Activated CD8-positive, alpha-beta memory T cell treated with anti-CD3 and anti-CD28 coated beads for 4 hours (primary cell): Measurements from ENCODE around the gene ING3.

Experiments
- DNase-seq, 2 donors: peaks; one replicate each; pipeline ENCODE4 v3.0.0-alpha.2; 2020; ENCODE audit warnings: low read depth in 2 of 2

The ING3 gene

GRCh38 chr7:120989257-120990220 lies 39.0 kb downstream of the ING3 start:
- DNase-seq, result no peak

- DNase-seq, result no peak
Observed at GRCh38 chr7:120990468-120991118, 40.0 kb downstream of the ING3 start.

DNA sequence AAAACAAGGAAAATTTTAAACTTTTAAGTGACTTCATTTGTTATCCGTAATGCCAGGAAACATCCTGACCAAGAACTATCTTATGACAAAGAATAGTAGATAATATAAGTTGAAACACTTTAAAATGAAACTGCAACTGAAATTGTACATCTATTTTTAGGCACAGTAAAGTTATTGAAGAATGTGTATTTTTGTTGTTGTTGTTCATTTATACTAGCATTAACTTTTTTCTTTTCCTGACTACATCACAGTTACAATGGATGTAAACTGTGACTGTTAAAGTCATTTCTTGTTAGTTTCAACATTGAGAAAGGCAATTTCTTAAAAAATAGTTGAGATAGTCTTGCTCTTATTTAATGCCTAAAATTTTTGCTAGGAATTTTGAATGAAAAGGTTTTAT lies 40.6 kb downstream of the ING3 start:
- DNase-seq, result no peak

GRCh38 chr7:120991581-120991980 lies 41.0 kb downstream of the ING3 start:
- DNase-seq, result no peak

DNA sequence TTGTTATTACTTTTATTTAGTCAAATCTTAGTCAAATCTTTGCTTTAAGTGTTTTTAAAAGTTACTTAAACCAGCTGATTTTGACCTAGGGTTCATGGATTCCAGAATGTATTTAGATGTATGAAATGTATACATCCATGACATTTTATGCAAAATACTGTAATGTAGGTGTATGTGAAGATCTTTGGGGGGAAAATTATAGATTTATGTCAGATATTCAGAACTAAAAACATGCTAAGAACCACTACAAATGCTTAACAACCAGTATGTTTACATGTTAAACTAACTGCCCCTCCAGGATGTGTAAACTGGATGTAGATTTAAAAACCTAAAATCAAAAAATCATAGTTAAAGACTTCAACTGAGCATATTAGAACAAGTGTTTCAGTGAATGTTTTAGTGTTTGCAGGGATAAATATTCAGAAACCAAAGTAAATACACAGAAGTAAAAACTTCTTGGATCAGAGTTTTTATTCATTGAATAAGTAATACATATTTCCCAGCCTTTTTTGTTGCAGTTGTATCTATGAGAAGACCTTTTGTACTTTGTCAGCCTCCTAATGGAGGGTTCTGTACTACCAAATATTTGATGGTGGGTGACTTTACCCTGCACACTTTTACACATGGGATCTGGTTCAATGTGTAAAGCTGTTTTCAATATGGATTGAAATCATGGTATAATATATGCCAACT lies 41.8 kb downstream of the ING3 start:
- no peak for DNase-seq

DNA sequence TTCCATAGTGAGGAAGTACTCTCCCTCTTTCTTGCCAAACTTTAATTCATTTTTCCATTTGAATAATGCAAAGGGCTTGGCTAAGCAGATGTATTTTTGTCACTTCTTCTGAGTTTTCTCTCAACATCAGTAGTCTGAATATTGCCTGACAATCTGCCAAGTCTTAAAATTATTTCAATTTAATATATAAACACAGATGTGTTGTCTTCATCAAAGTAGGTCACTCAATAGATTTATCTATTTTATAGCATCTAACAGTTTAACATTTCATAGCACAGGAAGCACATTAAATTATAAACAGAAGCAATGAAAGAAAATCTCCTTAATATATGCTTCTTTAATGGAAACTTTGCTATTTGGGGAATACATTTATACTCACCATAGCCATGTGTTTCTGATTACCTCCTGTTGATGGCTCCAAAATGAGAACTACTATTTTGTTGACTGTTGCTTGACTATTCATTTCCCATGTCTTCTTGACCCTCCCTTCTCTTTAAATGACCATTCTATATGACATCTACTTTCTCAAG lies 42.5 kb downstream of the ING3 start:
- no peak for DNase-seq

GRCh38 chr7:120993553-120994191 lies 43.1 kb downstream of the ING3 start:
- DNase-seq, result no peak

GRCh38 chr7:120994512-120995410 lies 44.2 kb downstream of the ING3 start:
- no peak for DNase-seq

DNA sequence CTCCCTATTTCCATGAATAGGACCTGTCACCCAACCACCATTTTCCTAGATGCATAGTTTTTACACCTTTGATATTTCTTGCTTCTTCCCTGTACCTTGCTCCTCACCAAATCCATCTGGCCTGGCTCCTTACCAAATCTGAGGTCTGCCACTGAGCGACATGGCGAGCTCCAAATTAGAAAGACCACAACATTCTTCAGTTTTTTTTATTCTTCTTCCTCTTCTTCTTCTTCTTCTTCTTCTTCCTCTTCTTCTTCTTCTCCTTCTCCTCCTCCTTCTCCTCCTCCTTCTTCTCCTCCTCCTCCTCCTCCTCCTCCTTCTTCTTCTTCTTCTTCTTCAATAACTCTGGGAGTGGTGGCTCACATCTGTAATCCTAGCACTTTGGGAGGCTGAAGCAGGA lies 45.1 kb downstream of the ING3 start:
- DNase-seq, result no peak

DNA sequence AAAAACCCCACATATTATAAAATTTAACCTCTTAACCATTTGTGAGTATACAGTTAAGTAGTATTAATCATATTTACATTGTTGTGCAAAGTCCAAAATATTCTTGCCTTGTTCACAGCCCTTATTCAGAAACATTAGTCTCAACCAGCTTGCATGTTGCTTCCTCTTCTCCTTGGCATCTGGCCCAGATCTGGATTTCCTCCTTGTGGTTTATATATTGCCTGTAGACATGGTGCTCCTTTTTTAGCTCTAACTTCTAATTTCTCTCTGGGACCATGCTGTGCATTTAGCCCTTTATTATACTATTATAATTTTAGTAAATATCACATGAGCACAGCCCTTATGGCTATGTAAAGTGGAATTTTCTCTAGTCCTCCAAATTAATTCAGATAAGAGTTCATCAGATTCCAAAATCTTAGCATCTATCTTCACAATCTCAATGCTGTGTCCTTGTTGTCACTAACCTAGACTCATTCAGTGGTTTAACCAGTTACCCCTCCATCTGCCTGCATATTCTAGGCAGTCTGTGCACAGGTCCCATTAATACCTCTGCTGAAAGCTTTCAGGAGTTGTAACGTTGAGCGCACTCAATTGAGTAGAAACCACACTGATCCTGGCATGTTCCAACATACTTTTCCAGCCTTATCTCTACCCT lies 45.9 kb downstream of the ING3 start:
- no peak for DNase-seq

GRCh38 chr7:120996988-120997345 lies 46.4 kb downstream of the ING3 start:
- no peak for DNase-seq

GRCh38 chr7:120997882-120998474 lies 47.4 kb downstream of the ING3 start:
- DNase-seq, result no peak

GRCh38 chr7:120998520-120998919 lies 47.9 kb downstream of the ING3 start:
- DNase-seq, result no peak

GRCh38 chr7:120998996-120999565 lies 48.5 kb downstream of the ING3 start:
- DNase-seq, result no peak

GRCh38 chr7:121000081-121000983 lies 49.8 kb downstream of the ING3 start:
- DNase-seq, result no peak

- DNase-seq, result no peak
Observed at GRCh38 chr7:121001234-121001906, 50.8 kb downstream of the ING3 start.

GRCh38 chr7:121002048-121002756 lies 51.6 kb downstream of the ING3 start:
- no peak for DNase-seq
